GM21360 (cell line): ENCODE results near the gene OOSP3.
"Not testable (repeated sequence)": the region's sequence is repeated elsewhere in the genome, so short reads cannot be mapped to it uniquely, and the experiment has no call there.

Experiments
- ATAC-seq: cut with Tn5 transposase; IDR thresholded peaks from one replicate; pipeline ENCODE4 v1.9.1; 2021; ENCODE audit warnings: mild to moderate bottlenecking, moderate library complexity; ENCODE audit not compliant: unreplicated experiment

Gene OOSP3, protein sequence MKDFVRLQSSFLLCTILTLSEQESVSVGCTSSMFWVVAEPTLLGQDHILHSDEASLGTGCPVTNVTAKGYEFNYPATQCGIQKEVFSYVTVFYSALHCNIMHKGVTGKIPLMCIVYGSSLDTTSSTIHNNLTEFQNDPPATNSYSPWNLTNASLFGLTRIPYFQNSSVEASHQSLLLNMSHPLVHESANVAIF

DNA sequence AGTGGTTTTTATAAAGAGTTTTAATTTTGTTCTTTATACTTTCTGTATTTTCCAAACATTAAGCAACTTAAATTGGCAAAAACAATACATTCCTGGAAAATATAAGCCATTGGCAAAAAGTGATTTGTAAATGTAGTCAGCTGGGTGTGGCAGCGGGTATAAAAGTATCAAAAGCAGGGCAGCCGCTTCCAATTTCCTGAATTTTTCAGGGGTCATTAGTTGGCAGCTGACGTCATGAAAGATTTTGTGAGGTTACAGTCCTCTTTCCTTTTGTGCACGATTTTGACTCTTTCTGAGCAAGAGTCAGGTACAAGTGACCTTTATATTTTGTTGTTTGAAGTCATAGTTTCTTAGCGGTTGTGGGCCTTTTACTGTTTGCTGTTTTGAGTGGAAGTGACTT is at the start of gene OOSP3:
Gene OOSP3 (plus strand): TSS at position 208 of the 400 bp plus-strand sequence. CDS start 27 bp downstream, at position 235.
- ATAC-seq = no peak

DNA sequence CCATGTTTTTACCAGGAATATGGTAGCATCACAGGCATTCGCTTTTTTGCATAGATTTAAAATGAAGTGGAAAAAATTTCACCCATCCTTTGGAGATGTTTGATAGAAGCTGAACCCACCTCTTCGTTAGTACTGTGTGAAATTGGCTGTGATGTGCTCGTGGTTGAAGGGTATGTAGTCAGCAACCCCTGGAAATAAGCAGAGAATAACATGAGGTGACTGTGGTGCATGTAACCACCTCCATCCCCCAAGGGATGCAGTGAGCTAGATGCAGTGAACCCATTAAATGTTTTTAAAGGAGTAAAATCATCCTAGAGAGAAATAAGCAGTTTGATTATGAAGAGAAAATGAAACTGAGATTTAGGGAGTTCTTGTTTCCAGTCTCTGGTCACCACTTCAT is 49.2 kb upstream of the OOSP3 start:
- no peak for ATAC-seq

DNA sequence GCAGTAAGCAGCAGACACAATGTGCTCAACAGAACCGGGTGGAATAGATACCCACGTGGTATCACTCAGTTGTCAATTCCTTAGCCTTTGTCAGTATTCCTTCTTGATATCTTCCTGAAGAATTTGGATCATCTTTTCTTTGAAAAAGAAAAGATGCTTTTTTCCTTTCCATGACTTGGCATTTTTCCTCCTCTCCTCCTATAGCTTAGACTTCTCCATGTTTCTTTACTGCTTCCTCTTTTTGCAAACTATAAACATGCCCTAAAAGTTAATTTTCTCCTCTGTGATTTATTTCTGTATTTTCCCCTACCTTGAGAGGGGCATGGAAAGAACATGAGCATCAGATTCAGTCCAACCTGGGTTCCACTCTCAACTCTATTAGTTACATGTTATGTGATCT is 45.0 kb upstream of the OOSP3 start:
- no peak for ATAC-seq

DNA sequence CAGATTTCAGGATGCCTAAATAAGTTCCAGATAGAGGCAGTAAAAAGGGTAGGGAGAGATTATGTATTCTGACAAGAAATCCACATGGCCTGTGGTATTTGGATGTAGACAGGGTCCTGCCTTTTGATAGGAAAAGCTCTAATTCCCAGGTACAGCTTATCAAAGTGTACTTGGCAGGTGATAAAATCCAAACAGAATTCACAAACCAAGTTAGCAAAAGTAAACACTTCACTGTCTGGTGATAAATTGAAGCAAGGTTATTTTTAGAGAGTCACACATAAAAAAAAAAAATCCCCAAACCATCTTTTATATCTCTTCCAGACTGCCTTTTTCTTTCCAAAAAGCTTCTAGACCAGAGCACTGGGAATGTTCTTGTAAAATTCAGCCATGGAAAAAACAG is 39.0 kb upstream of the OOSP3 start:
- no peak for ATAC-seq

DNA sequence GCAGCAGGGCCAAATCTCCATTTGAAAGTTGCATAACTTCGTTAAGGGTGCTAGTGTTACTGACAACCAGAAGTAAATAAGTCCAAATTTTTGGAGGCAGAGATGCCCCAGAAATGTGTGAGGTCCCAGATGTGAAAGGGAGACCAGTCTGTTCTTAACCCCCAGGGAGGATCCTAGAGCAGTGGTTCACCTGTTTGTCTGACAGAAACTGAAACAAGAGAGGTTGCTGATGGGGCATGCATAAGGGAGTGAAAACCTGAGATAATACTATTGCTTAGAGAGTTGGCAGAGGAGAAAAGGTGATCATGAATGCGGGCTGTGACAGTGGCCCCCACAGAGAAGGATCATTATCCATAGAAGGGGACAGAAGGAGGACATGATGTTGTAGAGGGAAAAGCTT is 37.1 kb upstream of the OOSP3 start:
- no peak for ATAC-seq

DNA sequence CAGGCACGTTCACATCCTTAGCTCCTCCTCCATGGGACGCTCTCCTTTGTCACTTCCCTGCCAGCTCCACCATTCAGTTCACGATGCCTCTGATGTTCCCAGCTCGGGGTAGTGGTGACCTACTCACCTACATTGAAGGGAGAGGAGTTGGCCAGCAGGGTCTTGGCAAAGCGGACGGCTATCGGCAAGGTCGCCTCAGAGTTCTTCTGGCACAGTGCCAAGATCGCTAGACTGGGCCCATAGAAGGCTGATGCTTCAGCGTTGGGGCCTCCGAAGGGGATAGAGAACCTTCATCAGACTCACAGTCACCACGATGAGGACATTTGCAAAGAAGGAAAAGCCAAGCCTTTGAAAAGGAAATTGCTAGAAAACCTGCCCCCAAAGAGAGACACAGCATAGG is 36.3 kb upstream of the OOSP3 start:
- ATAC-seq = no peak

DNA sequence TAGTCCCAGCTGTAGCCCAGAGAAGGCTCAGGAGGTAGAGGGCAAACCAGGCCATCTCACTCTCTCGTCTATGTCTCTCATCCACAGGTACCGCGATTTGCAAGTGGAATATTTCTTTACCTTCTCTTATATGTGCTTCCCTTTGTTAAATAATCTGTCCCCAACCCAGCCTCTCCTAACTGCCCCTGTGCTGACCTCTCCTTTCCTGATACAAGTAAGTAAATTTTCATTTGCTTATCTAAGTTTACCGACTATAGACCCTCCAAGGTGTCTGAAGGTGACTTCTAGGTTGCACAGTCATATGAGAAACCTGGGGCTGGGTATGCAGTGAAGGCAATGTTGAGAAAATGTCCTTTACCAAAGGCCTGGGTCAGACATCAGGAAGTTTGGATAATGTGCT is 33.2 kb upstream of the OOSP3 start, which contains the start of gene CBLIF:
Gene CBLIF (minus strand): TSS at position 101 of the 400 bp plus-strand sequence. CDS start 46 bp downstream, at position 55.
- no peak for ATAC-seq

DNA sequence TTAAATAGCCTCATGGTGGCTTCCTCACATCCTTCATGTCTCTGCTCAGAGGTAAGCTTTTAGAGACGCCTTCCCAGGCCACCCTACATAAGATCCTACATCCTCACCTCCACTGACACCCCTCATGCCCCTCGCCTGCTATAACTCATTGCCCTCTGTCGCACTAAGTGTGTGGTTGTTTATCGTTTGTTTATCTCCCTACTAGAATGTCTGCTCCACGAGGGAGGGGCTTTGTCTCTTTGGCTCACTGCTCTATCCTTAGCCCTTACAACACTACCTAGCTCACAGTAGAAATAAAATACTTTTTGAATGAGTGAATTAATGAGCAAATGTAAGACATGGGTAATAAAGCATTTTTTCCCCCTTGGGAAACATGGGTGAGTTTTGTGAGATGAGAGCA is 32.0 kb upstream of the OOSP3 start:
- no peak for ATAC-seq

DNA sequence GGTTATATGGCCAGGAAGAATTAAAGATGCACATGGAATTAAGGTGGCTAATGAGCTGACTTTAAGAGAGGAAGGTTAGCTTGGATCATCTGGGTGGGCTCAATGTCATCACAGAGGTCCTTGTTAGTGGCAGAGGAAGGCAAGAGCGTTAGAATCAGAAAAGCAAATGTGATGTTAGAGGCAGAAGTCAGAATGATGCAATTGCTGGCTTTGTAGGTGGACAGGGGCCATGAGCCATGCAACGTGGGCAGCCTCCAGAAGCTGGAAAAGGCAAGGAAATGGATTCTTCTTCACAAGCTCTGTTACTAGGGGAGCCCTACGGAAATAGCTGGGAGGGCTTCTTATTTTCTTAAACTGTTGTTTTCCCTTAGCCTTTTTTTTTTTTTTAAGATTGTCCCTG is 31.0 kb upstream of the OOSP3 start:
- ATAC-seq = no peak

DNA sequence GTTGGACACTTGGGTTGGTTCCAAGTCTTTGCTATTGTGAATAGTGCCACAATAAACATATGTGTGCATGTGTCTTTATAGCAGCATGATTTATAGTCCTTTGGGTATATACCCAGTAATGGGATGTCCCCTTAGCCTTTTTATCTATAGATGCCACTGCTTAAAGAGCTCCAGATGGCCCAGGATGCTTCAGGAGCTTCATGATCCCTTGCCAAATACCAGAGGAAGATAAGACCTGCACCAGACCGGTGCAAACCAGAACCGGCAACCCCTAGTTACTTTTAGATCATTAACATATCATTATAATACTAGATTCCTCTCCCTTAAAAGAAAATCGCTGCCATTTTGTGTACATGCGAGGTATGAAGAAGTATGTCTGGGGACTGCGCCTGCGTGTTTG is 30.1 kb upstream of the OOSP3 start:
- ATAC-seq = not testable (repeated sequence)

DNA sequence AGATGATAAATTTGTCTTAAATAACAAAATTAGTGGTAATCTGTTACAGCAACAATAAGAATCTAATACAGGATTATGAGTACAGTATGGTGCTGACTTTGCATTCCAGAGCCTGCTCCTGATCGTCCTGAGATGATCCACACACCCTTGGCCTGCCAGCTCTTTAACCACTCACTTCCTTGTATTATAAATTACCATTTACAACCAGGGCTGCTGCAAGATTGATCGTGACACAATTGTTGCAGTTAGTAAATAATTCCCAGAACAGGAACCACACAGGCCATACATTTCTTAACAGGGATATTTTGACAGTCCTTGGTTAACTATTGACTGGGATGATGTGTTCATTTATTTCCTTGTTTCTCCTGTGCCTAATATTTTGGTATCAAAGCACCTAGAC is 29.5 kb upstream of the OOSP3 start:
- ATAC-seq = no peak

DNA sequence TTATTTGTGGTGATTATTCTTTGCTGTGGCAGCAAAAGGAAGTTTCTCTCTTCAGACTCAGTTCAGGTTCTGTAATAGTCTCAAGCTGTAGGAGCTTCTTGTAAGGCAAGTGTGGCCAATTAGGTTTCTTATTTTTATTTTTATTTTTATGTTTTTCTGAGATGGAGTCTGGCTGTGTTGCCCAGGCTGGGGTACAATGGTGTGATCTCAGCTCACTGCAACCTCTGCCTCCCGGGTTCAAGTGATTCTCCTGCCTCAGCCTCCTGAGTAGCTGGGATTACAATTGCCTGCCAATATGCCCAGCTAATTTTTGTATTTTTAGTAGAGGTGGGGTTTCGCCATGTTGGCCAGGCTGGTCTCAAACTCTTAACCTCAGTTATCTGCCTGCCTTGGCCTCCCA is 29.0 kb upstream of the OOSP3 start:
- ATAC-seq = not testable (repeated sequence)

DNA sequence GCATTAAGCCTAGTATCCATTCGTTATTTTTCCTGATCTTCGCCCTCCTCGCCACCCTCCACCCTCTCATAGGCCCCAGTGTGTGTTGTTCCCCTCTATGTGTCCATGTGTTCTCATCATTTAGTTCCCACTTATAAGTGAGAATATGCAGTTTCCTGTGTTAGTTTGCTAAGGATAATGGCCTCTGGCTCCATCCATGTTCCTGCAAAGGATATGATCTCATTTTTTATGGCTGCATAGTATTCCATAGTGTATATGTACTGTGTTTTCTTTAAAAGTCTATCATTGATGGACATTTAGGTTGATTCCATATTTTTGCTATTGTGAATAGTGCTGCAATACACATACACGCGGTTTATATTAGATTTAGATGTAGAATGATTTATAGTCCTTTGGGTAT is 27.2 kb upstream of the OOSP3 start:
- not testable (repeated sequence) for ATAC-seq

DNA sequence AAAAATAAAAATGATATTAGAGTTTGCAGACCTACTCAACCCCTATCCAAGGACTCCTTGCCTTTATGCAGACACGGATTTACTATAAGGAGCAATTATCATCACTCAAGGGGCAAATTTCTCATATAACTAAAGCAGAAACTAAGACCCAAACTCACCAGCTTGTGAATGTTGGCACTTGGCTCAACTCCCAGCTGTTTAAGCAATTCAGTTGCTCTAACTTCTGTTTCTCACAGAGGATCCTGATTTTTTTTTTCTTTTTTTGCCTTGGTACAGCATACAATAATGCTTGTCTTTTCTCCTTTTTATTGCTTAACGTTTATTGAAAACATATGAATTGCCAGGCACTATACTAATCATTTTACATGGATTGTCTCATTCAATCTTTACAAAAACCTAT is 23.7 kb upstream of the OOSP3 start:
- no peak for ATAC-seq

DNA sequence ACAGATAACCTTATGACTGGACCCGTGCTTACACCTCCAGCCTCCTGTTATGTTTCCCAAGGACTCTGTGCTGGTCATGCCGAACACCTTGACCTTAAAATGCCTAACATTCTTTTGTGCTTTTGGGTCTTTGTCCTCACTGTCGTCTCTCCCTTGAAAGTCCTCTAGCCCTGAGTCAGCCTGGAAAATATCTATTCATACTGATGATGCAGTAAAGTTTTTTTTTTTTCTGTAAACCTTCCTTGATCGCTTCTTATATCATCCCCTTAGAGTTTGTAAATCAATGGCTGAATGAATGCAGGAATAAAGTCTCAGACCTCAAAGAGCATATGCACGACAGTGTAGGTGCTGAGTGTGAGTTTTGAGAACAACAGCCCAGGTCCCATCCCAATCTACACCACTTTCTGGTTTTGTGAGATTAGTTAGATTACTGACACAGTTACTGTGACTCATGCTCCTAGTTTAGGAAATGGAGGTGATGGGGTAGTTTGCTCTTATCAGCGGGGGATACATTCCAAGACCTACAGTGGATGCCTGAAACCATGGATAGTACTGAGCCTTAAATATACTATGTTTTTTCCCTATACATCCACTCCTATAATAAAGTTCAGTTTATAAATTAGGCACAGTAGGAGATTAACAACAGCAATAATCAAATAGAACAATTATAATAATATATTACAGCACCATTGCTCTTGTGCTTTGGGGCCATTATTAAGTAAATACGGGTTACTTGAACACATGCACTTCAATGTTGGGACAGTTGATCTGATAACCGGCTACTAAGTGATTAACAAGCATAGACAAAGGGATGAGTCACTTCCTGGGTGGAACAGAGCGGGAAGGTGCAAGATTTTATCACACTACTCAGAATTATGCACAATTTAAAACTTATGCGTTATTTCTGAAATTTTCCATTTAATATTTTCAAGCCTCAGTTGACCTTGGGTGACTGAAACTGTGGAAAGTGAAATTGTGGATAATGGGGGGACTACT is 20.8 kb upstream of the OOSP3 start:
- no peak for ATAC-seq

DNA sequence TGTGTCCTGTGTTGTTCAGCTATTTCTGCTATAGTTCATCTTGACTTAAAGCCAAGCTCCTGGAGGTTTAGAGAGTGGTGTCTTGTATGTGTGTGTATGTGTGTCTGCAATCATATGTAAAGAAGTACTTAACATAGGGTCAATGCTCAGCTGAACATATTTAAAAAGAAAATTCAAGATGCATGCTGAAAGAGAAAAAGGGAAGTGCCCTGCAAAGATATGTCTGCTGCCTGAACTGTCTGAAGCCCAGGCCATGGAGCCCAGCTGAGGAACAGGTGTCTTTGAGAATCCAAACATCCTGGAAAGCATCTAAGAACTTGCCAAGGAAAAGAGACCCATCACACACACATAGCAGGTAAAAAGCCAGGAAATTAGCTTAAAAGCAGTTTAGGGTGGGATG is 18.9 kb upstream of the OOSP3 start:
- ATAC-seq = no peak

DNA sequence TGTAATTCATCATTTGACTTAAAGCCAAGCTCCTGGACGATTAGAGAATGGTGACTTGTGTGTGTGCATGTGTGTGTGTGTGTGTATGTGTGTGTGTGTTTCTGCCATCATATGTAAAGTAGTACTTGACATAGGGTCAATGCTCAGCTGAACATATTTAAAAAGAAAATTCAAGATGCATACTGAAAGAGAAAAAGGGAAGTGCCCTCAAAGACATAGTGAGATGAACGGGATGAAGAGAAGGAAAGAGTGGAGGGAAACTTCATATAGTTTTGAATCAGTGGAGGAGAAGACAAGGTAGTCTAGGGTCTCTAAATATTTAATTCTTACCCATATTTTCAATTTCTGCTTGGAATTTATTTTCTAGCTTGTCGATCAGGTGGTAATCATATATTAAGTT is 16.3 kb upstream of the OOSP3 start:
- no peak for ATAC-seq

DNA sequence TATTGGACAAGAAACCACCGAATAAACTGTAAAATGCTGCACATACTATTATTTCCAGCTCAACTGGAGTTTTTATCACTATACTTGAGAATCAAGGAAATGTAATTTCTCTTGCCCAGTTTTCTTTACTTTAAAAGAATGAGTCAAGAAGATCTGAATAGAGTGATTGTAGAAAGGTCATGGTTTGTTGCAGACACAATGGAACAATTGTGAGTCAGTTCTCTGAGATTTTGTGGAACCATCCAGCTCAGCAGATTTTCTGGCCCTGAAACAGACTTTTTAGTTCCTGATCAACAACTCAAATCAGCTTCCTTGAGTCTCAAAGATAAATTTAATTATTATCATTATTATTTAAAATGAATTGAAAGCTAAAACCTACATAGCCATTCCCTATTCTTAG is 13.6 kb upstream of the OOSP3 start:
- ATAC-seq = no peak

DNA sequence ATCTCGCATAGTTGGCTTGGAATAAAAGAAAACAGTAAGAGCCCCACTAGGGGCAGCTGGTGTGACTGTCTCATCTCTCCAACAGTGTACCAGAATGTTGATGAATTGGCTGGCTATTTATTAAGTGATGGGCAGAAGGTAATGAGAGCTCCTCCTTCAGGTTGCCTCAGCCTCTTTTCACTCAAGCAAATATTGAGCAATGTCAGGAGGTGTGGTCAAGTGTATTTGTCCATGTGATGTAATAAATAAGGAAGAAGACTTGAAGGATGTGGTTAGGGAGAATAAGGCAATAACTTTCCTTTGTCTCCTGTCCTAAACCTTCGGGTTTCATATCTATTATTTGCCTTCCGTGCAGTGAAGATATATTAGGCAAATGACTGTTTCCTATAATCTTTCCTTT is 12.2 kb upstream of the OOSP3 start, which contains the start of gene TCN1:
Gene TCN1 (minus strand): TSS at position 91 of the 400 bp plus-strand sequence. CDS start 17 bp downstream, at position 74.
- ATAC-seq = no peak

DNA sequence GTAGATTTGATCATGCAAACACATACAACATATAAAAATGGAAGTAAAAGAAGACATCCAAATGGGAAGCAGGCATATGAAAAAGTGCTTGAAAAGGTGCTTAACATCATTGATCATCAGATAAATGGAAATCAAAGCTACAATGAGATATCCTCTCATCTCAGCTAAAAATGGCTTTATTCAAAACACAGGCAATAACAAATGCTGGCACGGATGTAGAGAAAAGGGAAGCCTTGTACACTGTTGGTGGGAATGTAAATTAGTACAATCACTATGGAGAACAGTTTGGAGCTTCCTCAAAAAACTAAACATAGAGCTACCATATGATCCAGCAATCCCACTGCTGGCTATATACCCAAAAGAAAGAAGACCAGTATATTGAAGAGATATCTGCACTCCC is 11.7 kb upstream of the OOSP3 start:
- ATAC-seq = no peak

DNA sequence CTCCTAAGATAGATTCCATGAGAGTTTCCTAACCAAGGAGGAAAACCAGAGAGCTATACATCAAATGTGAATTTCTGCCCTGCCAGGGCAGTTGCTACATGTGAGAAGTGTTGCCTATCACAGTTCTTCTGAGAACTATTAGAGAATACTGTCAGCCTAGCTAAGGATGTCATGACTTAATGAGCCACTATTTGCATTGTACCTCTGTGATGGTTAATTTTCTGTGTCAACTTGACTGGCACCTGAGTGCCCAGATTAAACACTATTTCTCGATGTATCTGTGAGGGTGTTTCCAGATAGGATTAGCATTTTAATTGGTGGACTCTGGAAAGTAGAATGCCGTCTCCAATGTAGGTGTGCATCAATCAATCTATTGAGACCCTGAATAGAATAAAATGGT is 10.6 kb upstream of the OOSP3 start:
- ATAC-seq = no peak

DNA sequence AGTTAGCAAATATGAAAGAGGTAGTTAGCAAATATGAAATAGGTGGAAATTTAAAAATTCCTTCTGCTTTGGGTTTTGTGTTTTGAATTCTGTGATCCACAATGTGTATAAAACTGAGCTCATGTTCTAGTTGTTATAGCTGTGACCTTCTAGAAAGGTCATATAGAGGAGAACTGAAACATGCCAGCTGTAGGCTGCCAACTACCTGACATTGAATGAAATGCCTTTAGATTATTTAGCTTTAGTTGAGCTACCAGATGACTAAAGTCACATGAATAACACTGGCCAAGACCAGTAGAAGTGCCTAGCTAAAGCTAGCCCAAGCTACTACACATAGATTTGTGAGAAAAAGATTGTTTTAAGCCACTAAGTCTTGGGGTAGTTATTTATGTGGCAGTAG is 6.5 kb upstream of the OOSP3 start:
- no peak for ATAC-seq
